HepG2 (cell line): ENCODE results near the gene CRKL. TPM values are rescaled to one million over a fixed set of nuclear protein-coding genes. Genes with fewer than 3 reads are reported as not detected.

ENCODE experiments used
- AKAP8 ChIP-seq: sonication (generic); formaldehyde crosslinking; IDR thresholded peaks from 2 replicates; pipeline ENCODE4 v1.5.1; 2020; ENCODE audit warnings: mild to moderate bottlenecking, missing genetic modification reagents
- CBX5 ChIP-seq: sonication (generic); formaldehyde crosslinking; IDR thresholded peaks from 2 replicates; pipeline ENCODE4 v1.4.0; 2020; ENCODE audit warnings: missing genetic modification reagents, borderline replicate concordance
- ELK4 ChIP-seq: sonication (generic); formaldehyde crosslinking; IDR thresholded peaks from 2 replicates; pipeline ENCODE4 v1.9.0; 2021; ENCODE audit warnings: missing genetic modification reagents, borderline replicate concordance
- GATA4 ChIP-seq: sonication (generic); IDR thresholded peaks from 2 replicates; pipeline ENCODE4 v1.6.1; 2016; ENCODE audit warnings: antibody characterized with exemption, low read depth, borderline replicate concordance
- GATAD2A ChIP-seq: IDR thresholded peaks from 2 replicates; pipeline ENCODE4 v1.6.1; 2016
- KAT7 ChIP-seq: IDR thresholded peaks from 2 replicates; pipeline ENCODE4 v1.6.1; 2018; ENCODE audit warnings: borderline replicate concordance, missing compliant biosample characterization
- KAT8 ChIP-seq: IDR thresholded peaks from 2 replicates; pipeline ENCODE4 v1.6.1; 2016; ENCODE audit warnings: missing genetic modification reagents, missing compliant biosample characterization
- MXD4 ChIP-seq: IDR thresholded peaks from 2 replicates; pipeline ENCODE4 v1.6.1; 2016; ENCODE audit warnings: mild to moderate bottlenecking, missing biosample characterization, missing genetic modification reagents
- MXI1 ChIP-seq: IDR thresholded peaks from 3 replicates; pipeline ENCODE4 v1.6.1; 2012; ENCODE audit warnings: low read depth, low read length, inconsistent platforms, borderline replicate concordance
- PAXIP1 ChIP-seq: sonication (generic); formaldehyde crosslinking; conservative IDR thresholded peaks from 2 replicates; pipeline ENCODE4 v1.4.0; 2020; ENCODE audit warnings: mild to moderate bottlenecking, missing genetic modification reagents, moderate library complexity
- U2AF1 ChIP-seq: fragments of 200-400 bp; formaldehyde crosslinking; optimal IDR thresholded peaks from 2 replicates; pipeline ENCODE3; 2017; ENCODE audit warnings: mild to moderate bottlenecking, low read depth, low read length
- ZBTB26 ChIP-seq: IDR thresholded peaks from 2 replicates; pipeline ENCODE4 v1.6.1; 2016; ENCODE audit warnings: missing compliant biosample characterization, missing genetic modification reagents, borderline replicate concordance
- ZMYM4 ChIP-seq: sonication (generic); formaldehyde crosslinking; IDR thresholded peaks from 2 replicates; pipeline ENCODE4 v1.8.1; 2023; ENCODE audit warnings: mild to moderate bottlenecking, missing genetic modification reagents
- ZNF383 ChIP-seq: sonication (generic); formaldehyde crosslinking; IDR thresholded peaks from 2 replicates; pipeline ENCODE4 v1.4.0; 2020; ENCODE audit warnings: missing genetic modification reagents, mild to moderate bottlenecking, borderline replicate concordance
- ZNF460 ChIP-seq: sonication (generic); formaldehyde crosslinking; IDR thresholded peaks from 2 replicates; pipeline ENCODE4 v1.5.1; 2020; ENCODE audit warnings: missing genetic modification reagents, mild to moderate bottlenecking, borderline replicate concordance
- ZNF563 ChIP-seq: sonication (generic); formaldehyde crosslinking; IDR thresholded peaks from 2 replicates; pipeline ENCODE4 v1.8.0; 2022; ENCODE audit warnings: mild to moderate bottlenecking, moderate library complexity, missing genetic modification reagents
- polyA plus RNA-seq, 8 experiments: library from polyadenylated mRNA; depleted of rRNA in 3 of 8; stranded (reverse) in 7 of 8; unstranded in 1 of 8; fragments of >200 nt; fragmentation: Illumina TruSeq in 4 of 8; extraction: Trizol in 4 of 8; gene quantifications; 2 replicates each; pipeline versions ENCODE4 v1.2.1 to v1.2.3, GENCODE V29; 2011 to 2016; ENCODE audit warnings: low read depth in 4 of 8, missing spikeins in 1 of 8, mixed read lengths in 1 of 8; ENCODE audit not compliant: insufficient read depth in 1 of 8
- total RNA-seq, 5 experiments: library from RNA; depleted of rRNA; stranded (reverse); fragments of >200 nt; fragmentation: Illumina TruSeq; extraction: Trizol; gene quantifications; 2 replicates each; pipeline ENCODE4 v1.2.3, GENCODE V29; 2016; ENCODE audit warnings: low read depth in 1 of 5
- TF ChIP-seq, protein P1 (sequence below): sonication (generic); formaldehyde crosslinking; IDR thresholded peaks from 2 replicates; pipeline ENCODE4 v1.5.0; 2020; ENCODE audit warnings: mild to moderate bottlenecking, missing genetic modification reagents
- TF ChIP-seq, protein P2 (sequence below): sonication (generic); formaldehyde crosslinking; IDR thresholded peaks from 2 replicates; pipeline ENCODE4 v1.8.0; 2023; ENCODE audit warnings: mild to moderate bottlenecking, missing genetic modification reagents

The CRKL gene
- total and polyA plus RNA-seq, 2 of the 13 experiments (the other 11 are each of a cell fraction or from before 2014, with no cell fraction given): 37.4 to 60.6 TPM

DNA sequence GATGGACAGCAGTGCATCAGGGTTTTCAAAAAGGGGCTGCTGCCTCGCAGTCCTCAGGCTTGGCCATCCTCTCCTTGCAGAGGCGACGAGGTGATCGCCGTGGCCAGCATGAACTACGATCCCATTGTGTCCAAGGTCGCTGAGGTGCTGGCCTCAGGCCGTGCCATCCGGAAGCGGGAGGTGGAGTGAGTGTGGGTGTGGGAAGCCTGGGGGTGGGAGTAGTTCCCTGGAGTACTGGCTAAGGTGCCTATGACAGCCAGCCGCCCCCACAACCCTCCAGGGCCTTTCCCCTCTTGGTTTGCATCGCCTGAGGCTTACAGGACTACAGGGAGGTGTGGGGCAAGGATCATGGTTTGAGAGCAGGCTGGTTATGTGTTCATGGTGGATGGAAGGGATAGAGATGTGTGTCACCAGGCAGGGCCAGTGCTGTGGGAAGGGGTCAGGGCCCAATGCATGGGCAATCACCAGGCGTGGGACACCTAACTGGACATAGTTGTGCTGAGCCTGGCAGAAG lies 62.8 kb downstream of the CRKL start (continued):
- TF ChIP-seq, protein P1, sequence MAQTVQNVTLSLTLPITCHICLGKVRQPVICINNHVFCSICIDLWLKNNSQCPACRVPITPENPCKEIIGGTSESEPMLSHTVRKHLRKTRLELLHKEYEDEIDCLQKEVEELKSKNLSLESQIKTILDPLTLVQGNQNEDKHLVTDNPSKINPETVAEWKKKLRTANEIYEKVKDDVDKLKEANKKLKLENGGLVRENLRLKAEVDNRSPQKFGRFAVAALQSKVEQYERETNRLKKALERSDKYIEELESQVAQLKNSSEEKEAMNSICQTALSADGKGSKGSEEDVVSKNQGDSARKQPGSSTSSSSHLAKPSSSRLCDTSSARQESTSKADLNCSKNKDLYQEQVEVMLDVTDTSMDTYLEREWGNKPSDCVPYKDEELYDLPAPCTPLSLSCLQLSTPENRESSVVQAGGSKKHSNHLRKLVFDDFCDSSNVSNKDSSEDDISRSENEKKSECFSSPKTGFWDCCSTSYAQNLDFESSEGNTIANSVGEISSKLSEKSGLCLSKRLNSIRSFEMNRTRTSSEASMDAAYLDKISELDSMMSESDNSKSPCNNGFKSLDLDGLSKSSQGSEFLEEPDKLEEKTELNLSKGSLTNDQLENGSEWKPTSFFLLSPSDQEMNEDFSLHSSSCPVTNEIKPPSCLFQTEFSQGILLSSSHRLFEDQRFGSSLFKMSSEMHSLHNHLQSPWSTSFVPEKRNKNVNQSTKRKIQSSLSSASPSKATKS (CRISPR knock-in tag): no peak
- TF ChIP-seq, protein P2, sequence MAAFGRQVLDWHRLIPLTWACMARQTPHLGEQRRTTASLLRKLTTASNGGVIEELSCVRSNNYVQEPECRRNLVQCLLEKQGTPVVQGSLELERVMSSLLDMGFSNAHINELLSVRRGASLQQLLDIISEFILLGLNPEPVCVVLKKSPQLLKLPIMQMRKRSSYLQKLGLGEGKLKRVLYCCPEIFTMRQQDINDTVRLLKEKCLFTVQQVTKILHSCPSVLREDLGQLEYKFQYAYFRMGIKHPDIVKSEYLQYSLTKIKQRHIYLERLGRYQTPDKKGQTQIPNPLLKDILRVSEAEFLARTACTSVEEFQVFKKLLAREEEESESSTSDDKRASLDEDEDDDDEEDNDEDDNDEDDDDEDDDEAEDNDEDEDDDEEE (CRISPR knock-in tag): no peak; the same call in 1 of the 2 replicates
- peak; percentile 74 for TF ChIP-seq KAT8 (CRISPR knock-in tag)
- TF ChIP-seq CBX5: no peak
- TF ChIP-seq MXI1: no peak
- peak; percentile 79 for TF ChIP-seq GATAD2A (CRISPR knock-in tag)
- no peak for TF ChIP-seq ZNF460 (CRISPR knock-in tag)
- TF ChIP-seq ZMYM4 (CRISPR knock-in tag): peak; percentile 64
- no peak for TF ChIP-seq GATA4
- no peak for TF ChIP-seq ZBTB26 (CRISPR knock-in tag)
- TF ChIP-seq KAT7: peak; percentile 39; the same call in 1 of the 2 replicates
- TF ChIP-seq ELK4 (CRISPR knock-in tag): no peak
- no peak for TF ChIP-seq U2AF1
- TF ChIP-seq ZNF563 (CRISPR knock-in tag): no peak
- TF ChIP-seq MXD4 (CRISPR knock-in tag): 0 out of 2 replicates have a peak, but pooled peaks have one; percentile 33
- TF ChIP-seq PAXIP1: peak; percentile 88
- 0 out of 2 replicates have a peak, but pooled peaks have one; percentile 7 for TF ChIP-seq AKAP8 (CRISPR knock-in tag)
- TF ChIP-seq ZNF383 (CRISPR knock-in tag): no peak
